Gastrocnemius medialis (tissue), 4 donors: ENCODE measurements around the gene NFYA.
A peak's percentile ranks its signal among the peaks of the same experiment; 100 is the strongest.

Experiments used
- CTCF ChIP-seq, 5 experiments: fragments of 450-650 bp in 3 of 5; fragments of 200-600 bp in 2 of 5; sonication (generic) in 2 of 5; IDR thresholded peaks in 4 of 5; conservative IDR thresholded peaks in 1 of 5; 1 replicate in 4 of 5; 2 replicates in 1 of 5; pipeline ENCODE4 v1.5.1; 2016 to 2019; ENCODE audit warnings: antibody characterized with exemption in 5 of 5, mild to moderate bottlenecking in 3 of 5, moderate library complexity in 3 of 5
- POLR2A ChIP-seq, 2 donors: fragments of 450-650 bp; IDR thresholded peaks; one replicate each; pipeline ENCODE4 v1.6.1; 2017; ENCODE audit warnings: antibody characterized with exemption in 2 of 2, mild to moderate bottlenecking in 2 of 2, moderate library complexity in 2 of 2

DNA sequence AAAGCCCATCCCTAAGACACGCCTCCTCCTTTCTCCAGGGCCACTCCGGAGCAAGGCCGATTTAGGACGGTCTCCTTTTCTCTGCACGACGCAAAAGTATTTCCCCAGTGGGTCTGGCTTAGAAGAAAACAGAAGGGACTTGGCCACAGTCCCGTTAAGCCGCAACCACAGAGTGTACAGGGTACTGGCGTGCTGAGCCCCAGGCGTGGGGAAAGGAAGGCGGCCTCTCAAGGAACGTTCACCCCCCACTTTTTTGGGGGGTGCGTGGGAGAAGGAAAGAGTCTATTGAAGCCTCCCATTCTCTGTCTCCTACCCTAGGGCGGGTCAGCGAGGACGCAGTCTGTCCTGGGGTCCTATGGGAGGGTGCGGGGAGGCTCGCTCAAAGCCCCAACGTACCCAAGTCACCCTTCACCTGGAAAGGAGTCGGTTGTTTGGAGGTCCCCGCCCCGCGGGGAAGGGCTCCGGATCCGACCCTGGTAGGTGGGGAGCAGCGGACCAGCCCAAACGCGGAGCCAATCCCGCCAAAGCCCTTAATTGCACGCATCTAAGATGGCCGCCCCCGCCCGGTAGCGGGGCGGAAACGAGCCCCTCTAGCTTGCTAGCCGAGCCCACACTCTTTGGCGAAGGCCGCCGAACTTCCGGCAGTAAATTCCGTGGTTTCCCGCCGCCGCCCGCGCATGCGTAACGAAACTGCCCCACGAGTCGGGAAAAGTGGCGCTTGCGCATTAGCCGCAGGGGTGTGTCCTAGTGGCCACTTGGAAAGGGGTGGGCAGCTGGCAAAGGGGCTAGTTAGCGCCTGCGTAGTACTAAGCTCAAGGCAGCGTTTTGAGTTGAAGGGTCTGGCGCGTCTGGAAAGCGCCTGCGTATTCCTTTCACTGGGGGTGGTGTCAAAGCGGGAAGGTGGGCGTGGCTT is 595 bp upstream of the NFYA start, which contains the start of gene OARD1:
- TF ChIP-seq CTCF (IDR thresholded peaks at IDR 0.05 in 4 of 5, conservative IDR thresholded peaks at IDR 0.05 in 1 of 5), result peak in 2 of 5 experiments; percentile 11 to 24
- peak; percentile 72 to 82 for TF ChIP-seq POLR2A (IDR thresholded peaks at IDR 0.05)
